Heart left ventricle (tissue), 16 donors: ENCODE measurements around the gene NRP1. TPM values are rescaled to one million over a fixed set of nuclear protein-coding genes. Genes with fewer than 3 reads are reported as not detected.

Experiments
- ATAC-seq, 4 donors: fragments of 200-7000 bp; cut with Tn5 transposase; one replicate each; pipeline ENCODE4 v1.9.1; 2020 to 2022; ENCODE audit warnings: moderate library complexity in 4 of 4, mild to moderate bottlenecking in 3 of 4, moderate number of reproducible peaks in 1 of 4
- DNase-seq, 5 donors: peaks; one replicate each; pipeline ENCODE4 v3.0.0-alpha.2; 2020
- H3K27ac ChIP-seq, 12 donors: fragments of 200-600 bp; sonication (generic) in 4 of 12; one replicate each; pipeline versions ENCODE4 v1.5.0 to v1.8.0; 2016 to 2022; ENCODE audit warnings: mild to moderate bottlenecking in 2 of 12
- H3K27me3 ChIP-seq, 9 donors: fragments of 200-600 bp; sonication (generic) in 2 of 9; one replicate each; pipeline versions ENCODE4 v1.5.1 to v1.8.0; 2016 to 2022; ENCODE audit warnings: mild to moderate bottlenecking in 3 of 9
- H3K36me3 ChIP-seq, 9 donors: fragments of 200-600 bp; sonication (generic) in 2 of 9; one replicate each; pipeline versions ENCODE4 v1.5.0 to v1.8.0; 2018 to 2022; ENCODE audit warnings: mild to moderate bottlenecking in 2 of 9
- H3K4me1 ChIP-seq, 12 donors: fragments of 200-600 bp; sonication (generic) in 4 of 12; one replicate each; pipeline versions ENCODE4 v1.5.0 to v1.8.0; 2016 to 2022; ENCODE audit warnings: mild to moderate bottlenecking in 3 of 12
- H3K4me3 ChIP-seq, 12 donors: fragments of 200-600 bp; sonication (generic) in 4 of 12; one replicate each; pipeline versions ENCODE4 v1.5.0 to v1.8.0; 2017 to 2022; ENCODE audit warnings: mild to moderate bottlenecking in 9 of 12, moderate library complexity in 4 of 12
- H3K9me3 ChIP-seq, 12 donors: fragments of 200-600 bp; sonication (generic) in 4 of 12; one replicate each; pipeline versions ENCODE4 v1.5.0 to v1.8.0; 2016 to 2022; ENCODE audit warnings: mild to moderate bottlenecking in 1 of 12
- POLR2A ChIP-seq, 2 donors: fragments of 450-650 bp; IDR thresholded peaks; one replicate each; pipeline ENCODE4 v1.6.1; 2017; ENCODE audit warnings: antibody characterized with exemption in 2 of 2, mild to moderate bottlenecking in 2 of 2, moderate library complexity in 2 of 2
- WGBS, 4 donors: extraction: QIAGEN DNeasy Blood & Tissue Kit in 2 of 4; methylation state at CpG; one replicate each; pipeline versions ENCODE4 v1.1.5 to v1.1.7; 2013 to 2018; 5-methylcytosine and 5-hydroxymethylcytosine counted together
- intact Hi-C, 10 donors: fragments of 100-400 bp; cut with DNase I; formaldehyde crosslinking; loops; one replicate each; pipeline versions ENCODE4 v1.11.1 to v1.14.2; 2022
- polyA plus RNA-seq, 2 donors: library from polyadenylated mRNA; stranded (reverse); fragments of 200-250 nt; gene quantifications; one replicate each; pipeline ENCODE4 v1.2.3, GENCODE V29; 2013
- total RNA-seq, 9 donors: library from RNA; depleted of rRNA in 2 of 9; stranded (reverse); fragments of >200 nt in 2 of 9; fragmentation: NEBNext Ultra II Directional in 3 of 9; extraction: Animal tissue kit (Norgen Biotek cat#: 25700) in 3 of 9; gene quantifications; one replicate each; pipeline versions ENCODE4 v1.1.0 to v1.2.4, GENCODE V29; 2016 to 2023
- TF ChIP-seq, protein P1 (sequence below), 12 donors: fragments of 200-600 bp; sonication (generic) in 4 of 12; IDR thresholded peaks; one replicate each; pipeline versions ENCODE4 v1.5.0 to v1.8.0; 2018 to 2022; ENCODE audit warnings: antibody characterized with exemption in 12 of 12, mild to moderate bottlenecking in 5 of 12
- donor health status: ischemic (EF 13 %, LVEDD 7.1; RV severe dilation, severe dysfunction).
- donor health status: healthy with polysubstance abuse.
- donor health status: DM: no; HTN: yes; CAD: no.
- donor health status: DM: no; HTN: no; CAD: no.
- donor health status: ischemic (EF 25% LVEDD 6.9; RV normal size, moderate dysfunction).
- donor health status: ischemic (EF 25% LVEDD 5.7; RV mildly dilated, moderate dysfunction).
- donor health status: healthy.
- donor health status: DM: yes; HTN: yes; CAD: no.
- donor health status: ischemic (EF 35%, LVEDD 5.7; RV mildly dilated, moderate dysfunction).
- donor health status: nonischemic (EF 11% LVEDD 7.7; RV severe dilation, severe dysfunction).
- donor health status: DM: yes; HTN: yes; CAD: no.
- donor health status: PGD.
- donor health status: ischemic (EF 29% LVEDD 5.4; RV normal size, mild dysfunction).
- donor health status: nonischemic (EF 23%, LVEDD 6.1; RV moderate dilation, normal function).

The NRP1 gene
- total and polyA plus RNA-seq, 11 donors = 47.1 to 279 (median 152) TPM

DNA sequence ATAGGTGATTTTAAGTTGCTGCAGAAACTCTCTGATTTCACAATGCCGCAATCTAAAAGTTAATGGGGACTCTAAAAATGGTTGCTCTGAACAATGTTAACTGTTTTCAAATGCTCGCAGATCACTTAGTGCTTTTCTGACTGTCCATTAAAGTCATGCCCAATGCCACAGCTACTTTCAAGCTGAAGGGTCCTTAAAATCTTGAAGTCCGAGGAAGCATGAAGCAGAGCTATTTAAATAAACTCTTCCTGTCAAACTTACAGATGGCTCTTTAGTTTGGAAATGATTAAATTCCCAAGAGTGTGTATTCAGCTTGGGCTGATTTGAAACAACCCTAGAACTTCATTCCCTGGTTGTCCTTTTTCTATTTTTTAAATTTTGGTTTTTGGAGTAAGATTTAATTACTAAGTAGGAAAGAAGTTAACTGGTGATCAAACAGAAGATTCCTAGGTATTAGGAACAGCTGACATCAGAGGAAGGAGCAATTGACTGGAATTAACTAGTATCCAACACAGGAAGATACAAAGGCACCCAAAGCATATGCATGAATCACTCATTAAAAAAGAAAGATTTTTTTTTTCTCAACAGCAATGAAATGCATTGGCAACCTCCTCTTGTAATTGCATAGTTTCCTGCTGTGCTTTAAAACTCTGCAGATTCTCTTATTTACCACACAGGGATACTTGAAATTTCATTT lies 105.1 kb downstream of the NRP1 start:
- no peaks in the 10 kb centered on the region for H3K27me3 ChIP-seq
- H3K36me3 ChIP-seq = peaks cover 0 to 63% (median 39%) of the 10 kb centered on the region in 9 donors
- no peak overlapping the region for H3K4me3 ChIP-seq
- intact Hi-C loops = no loop called here
- 55 to 65% (median 61%) methylated on average over 3 of the region's 3 CpGs for WGBS, 4 donors
- ATAC-seq (no peak), DNase-seq (no peak)
- H3K9me3 ChIP-seq = no peaks in the 10 kb centered on the region
- peak overlapping the region in 10 of 12 donors; percentile 13 to 62 (median 54) for H3K27ac ChIP-seq
- H3K4me1 ChIP-seq = peaks cover 2 to 81% (median 58%) of the 10 kb centered on the region in 12 donors
- no peak for TF ChIP-seq POLR2A (IDR thresholded peaks at IDR 0.05)
- TF ChIP-seq, protein P1, sequence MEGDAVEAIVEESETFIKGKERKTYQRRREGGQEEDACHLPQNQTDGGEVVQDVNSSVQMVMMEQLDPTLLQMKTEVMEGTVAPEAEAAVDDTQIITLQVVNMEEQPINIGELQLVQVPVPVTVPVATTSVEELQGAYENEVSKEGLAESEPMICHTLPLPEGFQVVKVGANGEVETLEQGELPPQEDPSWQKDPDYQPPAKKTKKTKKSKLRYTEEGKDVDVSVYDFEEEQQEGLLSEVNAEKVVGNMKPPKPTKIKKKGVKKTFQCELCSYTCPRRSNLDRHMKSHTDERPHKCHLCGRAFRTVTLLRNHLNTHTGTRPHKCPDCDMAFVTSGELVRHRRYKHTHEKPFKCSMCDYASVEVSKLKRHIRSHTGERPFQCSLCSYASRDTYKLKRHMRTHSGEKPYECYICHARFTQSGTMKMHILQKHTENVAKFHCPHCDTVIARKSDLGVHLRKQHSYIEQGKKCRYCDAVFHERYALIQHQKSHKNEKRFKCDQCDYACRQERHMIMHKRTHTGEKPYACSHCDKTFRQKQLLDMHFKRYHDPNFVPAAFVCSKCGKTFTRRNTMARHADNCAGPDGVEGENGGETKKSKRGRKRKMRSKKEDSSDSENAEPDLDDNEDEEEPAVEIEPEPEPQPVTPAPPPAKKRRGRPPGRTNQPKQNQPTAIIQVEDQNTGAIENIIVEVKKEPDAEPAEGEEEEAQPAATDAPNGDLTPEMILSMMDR (IDR thresholded peaks at IDR 0.05) = no peak

DNA sequence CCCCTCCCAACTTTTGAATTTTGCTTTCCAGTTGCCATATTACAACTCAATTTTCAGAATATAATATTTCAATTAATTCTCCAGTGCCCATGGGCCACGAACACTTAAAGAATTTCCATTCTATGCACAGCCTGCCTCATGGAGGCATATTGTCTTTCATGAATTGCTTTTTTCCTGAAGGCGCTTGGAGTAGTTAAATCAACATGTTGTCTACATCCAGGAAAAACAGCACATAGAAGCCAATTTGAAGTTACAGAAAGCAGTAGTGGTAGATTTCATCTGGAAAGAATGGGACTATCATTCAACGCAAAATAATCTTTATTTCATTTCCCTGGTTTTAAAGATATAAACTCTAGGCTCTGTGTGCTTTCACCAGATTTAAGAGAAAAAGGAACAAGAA lies 106.0 kb downstream of the NRP1 start:
- peaks cover 0 to 81% (median 51%) of the 10 kb centered on the region in 12 donors for H3K4me1 ChIP-seq
- intact Hi-C loops = no loop called here
- H3K9me3 ChIP-seq = no peaks in the 10 kb centered on the region
- no peak overlapping the region for H3K4me3 ChIP-seq
- ATAC-seq (no peak), DNase-seq (no peak)
- WGBS, 4 donors = 70 to 75% (median 73%) methylated on average over 3 of the region's 3 CpGs
- H3K36me3 ChIP-seq = peaks cover 0 to 71% (median 48%) of the 10 kb centered on the region in 9 donors
- peak overlapping the region in 10 of 12 donors; percentile 19 to 68 (median 46) for H3K27ac ChIP-seq
- no peaks in the 10 kb centered on the region for H3K27me3 ChIP-seq
- no peak for TF ChIP-seq POLR2A (IDR thresholded peaks at IDR 0.05)
- TF ChIP-seq, protein P1 (IDR thresholded peaks at IDR 0.05) = no peak

DNA sequence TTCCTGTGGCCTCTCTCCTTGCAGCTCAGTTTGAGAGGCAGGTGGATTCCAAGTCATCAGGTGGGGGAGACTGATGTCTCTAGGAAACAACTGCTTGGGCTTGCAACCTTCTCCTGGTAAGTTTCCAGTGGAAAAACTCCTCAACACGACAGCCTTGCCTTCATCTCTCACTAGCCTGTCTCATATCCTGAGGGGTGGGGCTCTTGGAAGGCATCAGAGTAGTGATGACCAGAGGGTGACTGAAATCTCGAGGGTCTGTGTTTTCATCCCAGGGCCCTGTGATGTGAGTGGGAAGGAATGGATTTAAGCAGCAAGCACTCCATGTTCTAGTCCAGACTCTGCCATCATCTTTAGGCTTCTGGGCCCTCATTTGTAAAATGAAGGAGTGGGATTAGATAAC lies 107.0 kb downstream of the NRP1 start:
- intact Hi-C loops = no loop called here
- ATAC-seq (peak in 3 of 4 donors; percentile 46 to 66 (median 63)), DNase-seq (peak in 1 of 5 donors; percentile 40)
- WGBS, 4 donors = 24 to 31% (median 27%) methylated on average over 2 of the region's 2 CpGs
- no peak for TF ChIP-seq POLR2A (IDR thresholded peaks at IDR 0.05)
- TF ChIP-seq, protein P1 (IDR thresholded peaks at IDR 0.05) = no peak
- Histone ChIP-seq H3K27ac (peak overlapping the region in 10 of 12 donors; percentile 19 to 68 (median 50)), H3K27me3 (no peaks in the 10 kb centered on the region), H3K9me3 (no peaks in the 10 kb centered on the region), H3K36me3 (peaks cover 0 to 73% (median 58%) of the 10 kb centered on the region in 9 donors), H3K4me3 (no peak overlapping the region), H3K4me1 (peaks cover 0 to 79% (median 43%) of the 10 kb centered on the region in 12 donors)

DNA sequence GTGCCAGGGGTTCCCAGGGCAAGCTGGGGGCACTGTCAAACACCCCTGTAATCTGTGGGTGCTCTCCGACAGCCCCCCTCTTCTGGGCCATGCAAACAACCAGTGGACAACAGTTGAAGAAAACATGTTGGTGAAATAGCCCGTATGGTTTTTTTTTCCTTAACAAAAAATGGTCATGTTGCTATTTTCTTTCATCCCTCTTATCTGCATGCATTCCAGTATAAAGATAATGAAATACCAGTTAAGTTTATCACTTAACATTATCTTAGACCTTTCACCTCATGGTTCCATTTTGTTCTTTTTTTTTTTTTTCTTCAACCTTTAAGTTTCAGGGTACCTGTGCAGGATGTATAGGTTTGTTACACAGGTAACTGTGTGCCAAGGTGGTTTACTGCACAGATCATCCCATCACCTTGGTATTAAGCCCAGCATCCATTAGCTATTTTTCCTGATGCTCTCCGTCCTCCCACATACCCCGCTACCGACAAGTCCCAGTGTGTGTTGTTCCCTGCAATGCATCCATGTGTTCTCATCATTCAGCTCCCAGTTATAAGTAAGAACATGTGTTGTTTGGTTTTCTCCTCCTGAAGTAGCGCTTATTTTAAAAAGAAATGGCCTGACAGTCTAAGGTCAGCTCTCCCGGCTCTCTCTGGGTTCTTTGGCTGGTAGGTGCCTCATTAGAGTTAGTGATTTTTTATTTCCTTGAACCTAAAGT lies 110.1 kb downstream of the NRP1 start:
- Histone ChIP-seq H3K4me1 (peaks cover 0 to 62% (median 30%) of the 10 kb centered on the region in 12 donors), H3K27me3 (no peaks in the 10 kb centered on the region), H3K9me3 (no peaks in the 10 kb centered on the region), H3K4me3 (no peak overlapping the region), H3K27ac (peak overlapping the region in 8 of 12 donors; percentile 4 to 52 (median 35)), H3K36me3 (peaks cover 0 to 94% (median 85%) of the 10 kb centered on the region in 9 donors)
- intact Hi-C loops = no loop called here
- no peak for TF ChIP-seq POLR2A (IDR thresholded peaks at IDR 0.05)
- TF ChIP-seq, protein P1 (IDR thresholded peaks at IDR 0.05) = no peak
- no peak for DNase-seq
- ATAC-seq = no peak
- WGBS, 4 donors = 69 to 78% (median 77%) methylated on average over 7 of the region's 7 CpGs
